Upper lobe of left lung (tissue), 6 donors: Measurements from ENCODE around the gene VAC14. TPM values are rescaled to one million over a fixed set of nuclear protein-coding genes. Genes with fewer than 3 reads are reported as not detected.
"Not testable (repeated sequence)": the region's sequence is repeated elsewhere in the genome, so short reads cannot be mapped to it uniquely, and the experiment has no call there.

Experiments used
- ATAC-seq, 2 donors: fragments of 200-7000 bp; cut with Tn5 transposase; one replicate each; pipeline ENCODE4 v1.9.1; 2022; ENCODE audit warnings: mild to moderate bottlenecking in 2 of 2, moderate library complexity in 2 of 2; ENCODE audit not compliant: low FRiP score in 2 of 2
- DNase-seq, 2 donors: peaks; one replicate each; pipeline ENCODE4 v3.0.0-alpha.2; 2019 to 2020
- H3K27ac ChIP-seq, 4 donors: fragments of 200-600 bp; sonication (generic); one replicate each; pipeline ENCODE4 v1.5.1; 2016 to 2019
- H3K27me3 ChIP-seq, 4 donors: fragments of 200-600 bp; sonication (generic); one replicate each; pipeline ENCODE4 v1.5.1; 2017 to 2019
- H3K36me3 ChIP-seq, 4 donors: fragments of 200-600 bp; sonication (generic); one replicate each; pipeline ENCODE4 v1.5.1; 2016 to 2019
- H3K4me1 ChIP-seq, 4 donors: fragments of 200-600 bp; sonication (generic); one replicate each; pipeline ENCODE4 v1.5.1; 2018 to 2019
- H3K4me3 ChIP-seq, 4 donors: fragments of 200-600 bp; sonication (generic); one replicate each; pipeline ENCODE4 v1.5.1; 2017 to 2019; ENCODE audit warnings: mild to moderate bottlenecking in 2 of 4, moderate library complexity in 1 of 4
- H3K9me3 ChIP-seq, 4 donors: fragments of 200-600 bp; sonication (generic); one replicate each; pipeline ENCODE4 v1.5.1; 2018 to 2019
- CTCF ChIP-seq, 6 experiments: fragments of 450-650 bp in 4 of 6; fragments of 200-600 bp in 2 of 6; sonication (generic) in 2 of 6; IDR thresholded peaks; one replicate each; pipeline ENCODE4 v1.5.1; 2016 to 2019; ENCODE audit warnings: antibody characterized with exemption in 6 of 6
- EP300 ChIP-seq, 4 donors: sonication (generic); formaldehyde crosslinking; IDR thresholded peaks; one replicate each; pipeline ENCODE4 v1.5.1; 2017; ENCODE audit warnings: antibody characterized with exemption in 4 of 4, control low read depth in 2 of 4
- POLR2A ChIP-seq, 4 donors: fragments of 450-650 bp; IDR thresholded peaks; one replicate each; pipeline ENCODE4 v1.5.1; 2016 to 2017; ENCODE audit warnings: antibody characterized with exemption in 4 of 4, mild to moderate bottlenecking in 2 of 4
- POLR2AphosphoS5 ChIP-seq, 2 donors: sonication (generic); formaldehyde crosslinking; IDR thresholded peaks; one replicate each; pipeline ENCODE4 v1.5.1; 2017; ENCODE audit warnings: antibody characterized with exemption in 2 of 2
- WGBS, 2 donors: methylation state at CpG; one replicate each; pipeline ENCODE4 v1.1.5; 2017 to 2018; 5-methylcytosine and 5-hydroxymethylcytosine counted together
- total RNA-seq, 6 donors: library from RNA; depleted of rRNA in 4 of 6; stranded (reverse); fragments of >200 nt in 4 of 6; gene quantifications; one replicate each; pipeline versions ENCODE4 v1.1.0 to v1.2.1, GENCODE V29; 2016 to 2021
- donor health status: DM: no; HTN: no; CAD: no; lungs with moderate emphysema.
- donor health status: DM: no; HTN: yes; CAD: no; lungs with severe emphysema.

VAC14 gene
- total RNA-seq, 6 donors from 2014 or later = 39.6 to 145 (median 57.4) TPM

- peak; percentile 46 to 72 for ATAC-seq
Observed at GRCh38 chr16:70746040-70746707, 54.8 kb downstream of the VAC14 start.

GRCh38 chr16:70745536-70746025, 55.4 kb downstream of the VAC14 start:
- no peak for ATAC-seq
- WGBS, 2 donors = 79 to 84% methylated on average over 6 of the region's 6 CpGs
- Histone ChIP-seq H3K27ac (peak overlapping the region; percentile 82 to 88 (median 86)), H3K9me3 (no peaks in the 10 kb centered on the region), H3K27me3 (no peaks in the 10 kb centered on the region), H3K4me3 (no peak overlapping the region), H3K36me3 (peaks cover 0 to 27% (median 15%) of the 10 kb centered on the region in 4 donors), H3K4me1 (peaks cover 67 to 86% (median 71%) of the 10 kb centered on the region in 4 donors)
- no peak for DNase-seq
- TF ChIP-seq POLR2AphosphoS5 (IDR thresholded peaks at IDR 0.05) = no peak

More at GRCh38 chr16:70746040-70746707, 54.8 kb downstream of the VAC14 start:
- Histone ChIP-seq H3K27me3 (no peaks in the 10 kb centered on the region), H3K27ac (peak overlapping the region; percentile 82 to 88 (median 86)), H3K9me3 (no peaks in the 10 kb centered on the region), H3K4me1 (peaks cover 65 to 83% (median 71%) of the 10 kb centered on the region in 4 donors), H3K36me3 (peaks cover 0 to 27% (median 15%) of the 10 kb centered on the region in 4 donors), H3K4me3 (no peak overlapping the region)
- DNase-seq = peak in 1 of 2 donors; percentile 83
- WGBS, 2 donors = 26 to 40% methylated on average over 6 to 12 of the region's 12 CpGs
- TF ChIP-seq EP300 (IDR thresholded peaks at IDR 0.05) = peak in 1 of 4 donors; percentile 69
- peak; percentile 51 to 68 for TF ChIP-seq POLR2AphosphoS5 (IDR thresholded peaks at IDR 0.05)
- TF ChIP-seq CTCF (IDR thresholded peaks at IDR 0.05) = no peak
- peak in 1 of 4 donors; percentile 6 for TF ChIP-seq POLR2A (IDR thresholded peaks at IDR 0.05)

- Histone ChIP-seq H3K27ac (peak overlapping the region in 1 of 4 donors; percentile 85), H3K4me1 (peaks cover 61 to 84% (median 67%) of the 10 kb centered on the region in 4 donors), H3K9me3 (no peaks in the 10 kb centered on the region), H3K36me3 (peaks cover 0 to 27% (median 16%) of the 10 kb centered on the region in 4 donors), H3K27me3 (no peaks in the 10 kb centered on the region), H3K4me3 (no peak overlapping the region)
- TF ChIP-seq CTCF (IDR thresholded peaks at IDR 0.05) = no peak
- TF ChIP-seq POLR2A (IDR thresholded peaks at IDR 0.05) = no peak
- TF ChIP-seq POLR2AphosphoS5 (IDR thresholded peaks at IDR 0.05) = no peak
- no peak for TF ChIP-seq EP300 (IDR thresholded peaks at IDR 0.05)
- no peak for ATAC-seq
- 97 to 99% methylated on average over 7 to 8 of the region's 9 CpGs for WGBS, 2 donors
- DNase-seq = peak in 1 of 2 donors; percentile 19
Observed at GRCh38 chr16:70744366-70744765, 56.6 kb downstream of the VAC14 start.

- peaks cover 59 to 82% (median 64%) of the 10 kb centered on the region in 4 donors for H3K4me1 ChIP-seq
Observed at GRCh38 chr16:70743791-70744190, 57.2 kb downstream of the VAC14 start.

GRCh38 chr16:70742967-70743366, 58.0 kb downstream of the VAC14 start:
- not testable (repeated sequence) for H3K9me3 ChIP-seq, H3K27me3 ChIP-seq, H3K4me3 ChIP-seq, ATAC-seq, DNase-seq
- H3K27ac ChIP-seq = peak overlapping the region in 1 of 4 donors; percentile 84
- H3K4me1 ChIP-seq = peaks cover 63 to 82% (median 66%) of the 10 kb centered on the region in 4 donors
- 91 to 95% methylated on average over 9 of the region's 9 CpGs for WGBS, 2 donors
- H3K36me3 ChIP-seq = peaks cover 0 to 27% (median 16%) of the 10 kb centered on the region in 4 donors

More at GRCh38 chr16:70743791-70744190, 57.2 kb downstream of the VAC14 start:
- H3K4me3 ChIP-seq = no peak overlapping the region
- H3K27me3 ChIP-seq = no peaks in the 10 kb centered on the region
- no peak for ATAC-seq
- DNase-seq = no peak
- no peaks in the 10 kb centered on the region for H3K9me3 ChIP-seq
- no peak overlapping the region for H3K27ac ChIP-seq
- TF ChIP-seq POLR2AphosphoS5 (IDR thresholded peaks at IDR 0.05) (no peak), CTCF (IDR thresholded peaks at IDR 0.05) (no peak), POLR2A (IDR thresholded peaks at IDR 0.05) (no peak), EP300 (IDR thresholded peaks at IDR 0.05) (no peak)
- WGBS, 2 donors = 74 to 90% methylated on average over 7 to 10 of the region's 10 CpGs
- H3K36me3 ChIP-seq = peaks cover 0 to 27% (median 16%) of the 10 kb centered on the region in 4 donors
